Measurements from ENCODE around the gene MSANTD7.
"Not testable (repeated sequence)": the region's sequence is repeated elsewhere in the genome, so short reads cannot be mapped to it uniquely, and the experiment has no call there.

Gene MSANTD7

GRCh38 chr10:14837003-14837756, 926 bp upstream of the MSANTD7 start:
- DNase-seq (ENCODE audit: low read depth, low spot score), result no peak

- DNase-seq (ENCODE audit: low read depth, low spot score), result no peak
Measured at GRCh38 chr10:14838582-14839304, 637 bp downstream of the MSANTD7 start.

GRCh38 chr10:14839305-14839695, 1.2 kb downstream of the MSANTD7 start:
- DNase-seq (ENCODE audit: low read depth, low spot score), result no peak

- DNase-seq (ENCODE audit: low read depth, low spot score), result no peak
Measured at GRCh38 chr10:14840178-14840577, 2.1 kb downstream of the MSANTD7 start.

GRCh38 chr10:14843327-14843988, 5.4 kb downstream of the MSANTD7 start:
- DNase-seq (ENCODE audit: low read depth, low spot score), result no peak

- DNase-seq (ENCODE audit: low read depth, low spot score), result no peak
Measured at GRCh38 chr10:14844948-14845347, 6.8 kb downstream of the MSANTD7 start.

GRCh38 chr10:14852236-14852635, 14.1 kb downstream of the MSANTD7 start:
- DNase-seq (ENCODE audit: low read depth, low spot score), result no peak

- DNase-seq (ENCODE audit: low read depth, low spot score), result no peak
Measured at GRCh38 chr10:14855453-14855852, 17.3 kb downstream of the MSANTD7 start.

- DNase-seq (ENCODE audit: low read depth, low spot score), result no peak
Measured at GRCh38 chr10:14858338-14858960, 20.3 kb downstream of the MSANTD7 start.

- no peak for DNase-seq (ENCODE audit: low read depth, low spot score)
Measured at GRCh38 chr10:14859043-14859442, 20.9 kb downstream of the MSANTD7 start.

GRCh38 chr10:14859775-14860174, 21.7 kb downstream of the MSANTD7 start:
- DNase-seq (ENCODE audit: low read depth, low spot score), result no peak

GRCh38 chr10:14860791-14861190, 22.7 kb downstream of the MSANTD7 start:
- DNase-seq (ENCODE audit: low read depth, low spot score), result no peak

- not testable (repeated sequence) for DNase-seq (ENCODE audit: low read depth, low spot score)
Measured at GRCh38 chr10:14864466-14864865, 26.4 kb downstream of the MSANTD7 start.

- DNase-seq (ENCODE audit: low read depth, low spot score), result not testable (repeated sequence)
Measured at GRCh38 chr10:14864871-14865270, 26.8 kb downstream of the MSANTD7 start.

GRCh38 chr10:14873090-14873760, 35.1 kb downstream of the MSANTD7 start:
- no peak for DNase-seq (ENCODE audit: low read depth, low spot score)

GRCh38 chr10:14875941-14876340, 37.8 kb downstream of the MSANTD7 start:
- DNase-seq (ENCODE audit: low read depth, low spot score), result no peak

GRCh38 chr10:14876764-14877163, 38.7 kb downstream of the MSANTD7 start:
- no peak for DNase-seq (ENCODE audit: low read depth, low spot score)

- peak; percentile 85 for DNase-seq (ENCODE audit: low read depth, low spot score)
Measured at GRCh38 chr10:14878266-14879123, 40.4 kb downstream of the MSANTD7 start, which contains the start of gene SUV39H2. Gene SUV39H2, plus strand, starts transcription at chr10:14878866. Its CDS starts 23 bp downstream, at chr10:14878889.

GRCh38 chr10:14879124-14879927, 41.2 kb downstream of the MSANTD7 start:
- no peak for DNase-seq (ENCODE audit: low read depth, low spot score)

GRCh38 chr10:14879928-14880193, 41.8 kb downstream of the MSANTD7 start:
- no peak for DNase-seq (ENCODE audit: low read depth, low spot score)

Data from smooth muscle cell of the brain vasculature (primary cell).